Right lobe of liver (tissue), 4 donors: ENCODE measurements around the gene TLE1.

Experiments
- POLR2A ChIP-seq: fragments of 450-650 bp; IDR thresholded peaks from one replicate; pipeline ENCODE4 v1.6.1; 2017; ENCODE audit warnings: antibody characterized with exemption, mild to moderate bottlenecking
- TF ChIP-seq, protein P1 (sequence below), 4 donors: fragments of 200-600 bp in 3 of 4; fragments of 450-650 bp in 1 of 4; IDR thresholded peaks; one replicate each; pipeline versions ENCODE4 v1.5.1 to v1.8.0; 2016 to 2022; ENCODE audit warnings: antibody characterized with exemption in 4 of 4, mild to moderate bottlenecking in 2 of 4
- donor health status: DM: no; HTN: no; CAD: no.
- donor health status: DM: no; HTN: no; CAD: no.
- donor health status: DM: no; HTN: yes; CAD: no.

DNA sequence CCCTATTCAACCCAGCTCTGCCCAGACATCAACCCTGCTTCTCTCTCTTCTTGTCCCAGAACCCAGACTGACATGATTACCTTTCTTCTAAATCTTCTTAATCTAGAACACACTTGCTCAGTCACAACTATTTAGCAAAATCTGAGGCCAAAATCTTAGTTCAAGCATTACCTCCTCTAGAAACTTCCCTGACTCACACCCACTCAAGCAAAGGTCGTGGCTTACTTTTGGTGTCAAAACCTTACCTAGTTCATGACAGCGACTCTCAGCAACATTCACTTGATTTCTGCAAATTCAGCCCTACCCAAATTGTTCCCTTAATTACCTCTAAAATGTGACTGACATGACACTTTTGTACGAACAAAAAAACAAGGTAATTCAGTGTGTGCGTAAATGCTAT lies 130.2 kb downstream of the TLE1 start:
- TF ChIP-seq POLR2A, result no peak
- TF ChIP-seq, protein P1, sequence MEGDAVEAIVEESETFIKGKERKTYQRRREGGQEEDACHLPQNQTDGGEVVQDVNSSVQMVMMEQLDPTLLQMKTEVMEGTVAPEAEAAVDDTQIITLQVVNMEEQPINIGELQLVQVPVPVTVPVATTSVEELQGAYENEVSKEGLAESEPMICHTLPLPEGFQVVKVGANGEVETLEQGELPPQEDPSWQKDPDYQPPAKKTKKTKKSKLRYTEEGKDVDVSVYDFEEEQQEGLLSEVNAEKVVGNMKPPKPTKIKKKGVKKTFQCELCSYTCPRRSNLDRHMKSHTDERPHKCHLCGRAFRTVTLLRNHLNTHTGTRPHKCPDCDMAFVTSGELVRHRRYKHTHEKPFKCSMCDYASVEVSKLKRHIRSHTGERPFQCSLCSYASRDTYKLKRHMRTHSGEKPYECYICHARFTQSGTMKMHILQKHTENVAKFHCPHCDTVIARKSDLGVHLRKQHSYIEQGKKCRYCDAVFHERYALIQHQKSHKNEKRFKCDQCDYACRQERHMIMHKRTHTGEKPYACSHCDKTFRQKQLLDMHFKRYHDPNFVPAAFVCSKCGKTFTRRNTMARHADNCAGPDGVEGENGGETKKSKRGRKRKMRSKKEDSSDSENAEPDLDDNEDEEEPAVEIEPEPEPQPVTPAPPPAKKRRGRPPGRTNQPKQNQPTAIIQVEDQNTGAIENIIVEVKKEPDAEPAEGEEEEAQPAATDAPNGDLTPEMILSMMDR (IDR thresholded peaks at IDR 0.05), result no peak
